SH-SY5Y (cell line): ENCODE data around the gene GAP43.

Experiments used
- GATA2 ChIP-seq: IDR thresholded peaks from 2 replicates; pipeline ENCODE4 v1.6.1; 2011; ENCODE audit warnings: mild to moderate bottlenecking, low read depth, low read length
- GATA3 ChIP-seq: IDR thresholded peaks from 2 replicates; pipeline ENCODE4 v1.6.1; 2011; ENCODE audit warnings: low read depth, mild to moderate bottlenecking, low read length, moderate library complexity

GRCh38 chr3:115660646-115661337, 37.5 kb downstream of the GAP43 start:
- TF ChIP-seq GATA3 = no peak
- no peak for TF ChIP-seq GATA2
